ENCODE measurements around the gene ZNF335. TPM values are rescaled to one million over a fixed set of nuclear protein-coding genes. Genes with fewer than 3 reads are reported as not detected.
"Not testable (repeated sequence)": the region's sequence is repeated elsewhere in the genome, so short reads cannot be mapped to it uniquely, and the experiment has no call there.

The ZNF335 gene
- total RNA-seq, 1 donor from 2014 or later, result 19.1 TPM

- Histone ChIP-seq H3K36me3 (no peaks in the 10 kb centered on the region), H3K9me3 (no peaks in the 10 kb centered on the region), H3K27me3 (peaks cover 30% of the 10 kb centered on the region), H3K4me3 (no peak overlapping the region), H3K27ac (no peak overlapping the region), H3K4me1 (no peaks in the 10 kb centered on the region)
- TF ChIP-seq, protein P1, sequence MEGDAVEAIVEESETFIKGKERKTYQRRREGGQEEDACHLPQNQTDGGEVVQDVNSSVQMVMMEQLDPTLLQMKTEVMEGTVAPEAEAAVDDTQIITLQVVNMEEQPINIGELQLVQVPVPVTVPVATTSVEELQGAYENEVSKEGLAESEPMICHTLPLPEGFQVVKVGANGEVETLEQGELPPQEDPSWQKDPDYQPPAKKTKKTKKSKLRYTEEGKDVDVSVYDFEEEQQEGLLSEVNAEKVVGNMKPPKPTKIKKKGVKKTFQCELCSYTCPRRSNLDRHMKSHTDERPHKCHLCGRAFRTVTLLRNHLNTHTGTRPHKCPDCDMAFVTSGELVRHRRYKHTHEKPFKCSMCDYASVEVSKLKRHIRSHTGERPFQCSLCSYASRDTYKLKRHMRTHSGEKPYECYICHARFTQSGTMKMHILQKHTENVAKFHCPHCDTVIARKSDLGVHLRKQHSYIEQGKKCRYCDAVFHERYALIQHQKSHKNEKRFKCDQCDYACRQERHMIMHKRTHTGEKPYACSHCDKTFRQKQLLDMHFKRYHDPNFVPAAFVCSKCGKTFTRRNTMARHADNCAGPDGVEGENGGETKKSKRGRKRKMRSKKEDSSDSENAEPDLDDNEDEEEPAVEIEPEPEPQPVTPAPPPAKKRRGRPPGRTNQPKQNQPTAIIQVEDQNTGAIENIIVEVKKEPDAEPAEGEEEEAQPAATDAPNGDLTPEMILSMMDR (IDR thresholded peaks at IDR 0.05), result no peak
- DNase-seq, result no peak
- ATAC-seq, result no peak
- intact Hi-C loops (cut with DNase I), result no loop called here
These were observed 22.9 kb upstream of the ZNF335 start for GRCh38 chr20:45994761-45995493.

DNA sequence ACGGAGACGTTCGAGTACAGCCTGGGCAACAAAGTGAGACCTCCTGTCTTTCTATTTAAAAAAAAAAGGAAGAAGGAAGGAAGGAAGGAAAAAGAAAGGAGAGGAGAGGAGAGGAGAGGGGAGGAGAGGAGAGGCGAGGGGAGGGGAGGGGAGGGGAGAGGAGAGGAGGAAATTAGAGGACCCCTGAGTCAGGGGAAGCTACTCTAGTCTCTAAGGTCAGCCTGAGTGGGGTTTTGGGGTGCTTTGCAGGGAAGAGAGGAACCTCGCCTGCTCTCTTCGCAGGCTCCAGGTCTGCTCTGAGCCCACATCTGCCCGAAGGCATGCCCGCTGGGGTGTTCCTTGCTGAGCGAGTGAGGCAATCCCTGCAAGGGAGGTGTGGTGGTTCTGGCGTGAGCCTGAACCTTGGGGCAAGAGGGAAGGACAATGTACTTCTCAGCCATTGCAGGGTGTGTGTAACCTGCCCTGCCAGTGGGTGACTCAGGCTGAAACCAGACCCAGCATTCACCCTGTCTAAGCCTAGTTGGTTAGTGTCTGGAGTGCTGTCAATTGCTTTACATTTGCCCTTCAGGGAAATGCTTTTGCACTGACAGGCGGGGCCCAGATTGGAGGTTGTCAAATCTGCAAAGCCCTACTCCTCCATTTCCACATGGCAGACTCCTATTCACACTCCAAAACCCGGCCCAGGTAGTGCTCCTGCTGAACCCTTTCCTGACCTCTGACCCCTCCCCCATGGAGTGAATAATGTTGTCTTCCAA lies 21.4 kb upstream of the ZNF335 start:
- no peaks in the 10 kb centered on the region for H3K4me1 ChIP-seq
- intact Hi-C loops (cut with DNase I), result no loop called here
- DNase-seq (peak; percentile 67), ATAC-seq (peak; percentile 88)
- H3K4me3 ChIP-seq, result no peak overlapping the region
- TF ChIP-seq, protein P1 (IDR thresholded peaks at IDR 0.05), result no peak
- no peaks in the 10 kb centered on the region for H3K9me3 ChIP-seq
- no peak overlapping the region for H3K27ac ChIP-seq
- peaks cover 27% of the 10 kb centered on the region for H3K27me3 ChIP-seq
- H3K36me3 ChIP-seq, result no peaks in the 10 kb centered on the region

- H3K27ac ChIP-seq, result no peak overlapping the region
- no peaks in the 10 kb centered on the region for H3K9me3 ChIP-seq
- ATAC-seq (no peak), DNase-seq (no peak)
- no peak overlapping the region for H3K4me3 ChIP-seq
- H3K27me3 ChIP-seq, result peaks cover 27% of the 10 kb centered on the region
- TF ChIP-seq, protein P1 (IDR thresholded peaks at IDR 0.05), result no peak
- H3K36me3 ChIP-seq, result no peaks in the 10 kb centered on the region
- no peaks in the 10 kb centered on the region for H3K4me1 ChIP-seq
- intact Hi-C loops (cut with DNase I), result no loop called here
These were observed 19.6 kb upstream of the ZNF335 start for GRCh38 chr20:45991616-45992015.

DNA sequence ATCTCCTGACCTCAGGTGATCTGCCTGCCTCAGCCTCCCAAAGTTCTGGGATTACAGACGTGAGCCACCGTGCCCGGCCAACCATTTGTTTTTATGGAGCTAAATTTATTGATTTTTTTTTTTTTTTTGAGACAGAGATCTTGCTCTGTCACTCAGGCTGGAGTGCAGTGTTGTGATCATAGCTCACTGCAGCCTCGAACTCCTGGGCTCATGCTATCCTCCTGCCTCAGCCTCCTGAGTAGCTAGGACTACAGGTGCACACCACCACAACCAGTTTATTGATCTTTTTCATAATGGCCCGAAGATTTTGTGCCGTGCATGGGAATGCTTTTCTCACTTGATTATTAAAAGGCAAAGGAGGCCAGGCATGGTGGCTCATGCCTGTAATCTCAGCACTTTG lies 16.8 kb upstream of the ZNF335 start:
- intact Hi-C loops (cut with DNase I); H3K4me1 ChIP-seq; H3K36me3 ChIP-seq; H3K27ac ChIP-seq; H3K9me3 ChIP-seq; DNase-seq; H3K4me3 ChIP-seq; ATAC-seq: not testable (repeated sequence)
- peaks cover 27% of the 10 kb centered on the region for H3K27me3 ChIP-seq

GRCh38 chr20:45987108-45987780 lies 15.2 kb upstream of the ZNF335 start:
- no peaks in the 10 kb centered on the region for H3K4me1 ChIP-seq
- no peak overlapping the region for H3K27ac ChIP-seq
- no peaks in the 10 kb centered on the region for H3K9me3 ChIP-seq
- ATAC-seq (peak; percentile 95), DNase-seq (peak; percentile 88)
- H3K36me3 ChIP-seq, result no peaks in the 10 kb centered on the region
- TF ChIP-seq, protein P1 (IDR thresholded peaks at IDR 0.05), result peak; percentile 90
- peaks cover 29% of the 10 kb centered on the region for H3K27me3 ChIP-seq
- intact Hi-C loops (cut with DNase I), result no loop called here
- H3K4me3 ChIP-seq, result no peak overlapping the region

DNA sequence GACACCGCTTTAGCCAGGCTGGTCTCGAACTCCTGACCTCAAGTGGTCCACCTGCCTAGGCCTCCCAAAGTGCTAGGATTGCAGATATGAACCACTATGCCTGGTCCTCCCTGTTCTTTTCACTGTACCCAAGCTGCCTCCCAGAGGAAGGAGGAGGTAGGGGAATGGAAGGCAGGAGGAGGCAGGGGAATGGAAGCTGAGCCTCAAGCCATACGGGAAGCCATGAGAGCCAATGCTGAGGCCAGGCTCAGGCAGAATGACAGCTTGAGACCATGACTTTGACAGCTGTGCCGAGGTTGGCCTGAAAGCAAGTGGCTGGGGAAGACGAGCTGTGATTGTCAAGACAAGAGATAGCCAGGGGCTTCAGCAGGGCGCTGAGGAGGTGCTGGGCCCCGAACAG lies 13.6 kb upstream of the ZNF335 start:
- Histone ChIP-seq H3K27me3 (peaks cover 22% of the 10 kb centered on the region), H3K9me3 (no peaks in the 10 kb centered on the region), H3K4me3 (no peak overlapping the region), H3K36me3 (no peaks in the 10 kb centered on the region), H3K4me1 (no peaks in the 10 kb centered on the region), H3K27ac (no peak overlapping the region)
- ATAC-seq, result no peak
- DNase-seq, result no peak
- TF ChIP-seq, protein P1 (IDR thresholded peaks at IDR 0.05), result no peak
- intact Hi-C loops (cut with DNase I), result no loop called here

Measured in upper lobe of right lung (tissue), 1 donor.